ENCODE results near the gene AFF3.

Gene AFF3

GRCh38 chr2:99624677-99625076, 517.7 kb downstream of the AFF3 start (continued):
- TF ChIP-seq CREB5 (CRISPR knock-in tag; IDR thresholded peaks at IDR 0.05; ENCODE audit: low read depth), result no peak
- TF ChIP-seq BACH2 (CRISPR knock-in tag; IDR thresholded peaks at IDR 0.05; ENCODE audit: borderline replicate concordance), result no peak
- TF ChIP-seq GLIS3 (CRISPR knock-in tag; IDR thresholded peaks at IDR 0.05), result no peak
- TF ChIP-seq ZNF8 (CRISPR knock-in tag; IDR thresholded peaks at IDR 0.05), result no peak
- no peak for TF ChIP-seq ARNTL (CRISPR knock-in tag; IDR thresholded peaks at IDR 0.05; ENCODE audit: borderline replicate concordance, low read depth)

- TF ChIP-seq ZFP30 (CRISPR knock-in tag; IDR thresholded peaks at IDR 0.05) (no peak), POU6F1 (CRISPR knock-in tag; IDR thresholded peaks at IDR 0.05; ENCODE audit: borderline replicate concordance, low read depth) (no peak), OSR1 (CRISPR knock-in tag; IDR thresholded peaks at IDR 0.05) (no peak), RARB (CRISPR knock-in tag; IDR thresholded peaks at IDR 0.05) (no peak), CREB5 (CRISPR knock-in tag; IDR thresholded peaks at IDR 0.05; ENCODE audit: low read depth) (no peak), ZNF8 (CRISPR knock-in tag; IDR thresholded peaks at IDR 0.05) (no peak), GLIS3 (CRISPR knock-in tag; IDR thresholded peaks at IDR 0.05) (no peak), ZC3H10 (CRISPR knock-in tag; IDR thresholded peaks at IDR 0.05) (no peak)
These were observed 518.8 kb downstream of the AFF3 start for GRCh38 chr2:99623613-99624012.

DNA sequence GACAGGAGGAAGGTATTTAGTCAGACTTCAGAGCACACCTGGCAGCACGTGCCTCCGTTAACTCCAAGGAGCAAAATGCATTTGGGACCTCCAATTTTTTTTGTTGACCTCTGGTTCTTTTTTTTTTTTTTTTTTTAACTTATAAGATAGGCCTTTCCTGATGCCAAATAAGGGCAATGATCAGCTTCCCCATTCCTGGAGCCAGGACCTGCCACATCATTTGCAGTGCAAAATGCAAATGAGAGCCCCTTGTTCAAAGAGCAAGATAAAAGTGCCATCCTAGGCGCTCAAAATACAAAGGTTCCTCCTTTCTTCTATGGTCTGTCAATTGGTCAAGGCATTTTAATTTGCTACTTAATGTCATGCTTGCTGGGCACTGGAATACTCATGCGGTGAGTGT, 519.4 kb downstream of the AFF3 start:
- TF ChIP-seq ZFP30 (CRISPR knock-in tag; IDR thresholded peaks at IDR 0.05), result no peak
- no peak for TF ChIP-seq CSDC2 (CRISPR knock-in tag; IDR thresholded peaks at IDR 0.05)
- no peak for TF ChIP-seq TCF4 (CRISPR knock-in tag; IDR thresholded peaks at IDR 0.05; ENCODE audit: borderline replicate concordance)
- no peak for TF ChIP-seq POU6F1 (CRISPR knock-in tag; IDR thresholded peaks at IDR 0.05; ENCODE audit: borderline replicate concordance, low read depth)
- TF ChIP-seq SNAI2 (CRISPR knock-in tag; IDR thresholded peaks at IDR 0.05), result no peak
- no peak for TF ChIP-seq ZNF565 (CRISPR knock-in tag; conservative IDR thresholded peaks at IDR 0.05; ENCODE audit: low read depth)
- no peak for TF ChIP-seq CREB5 (CRISPR knock-in tag; IDR thresholded peaks at IDR 0.05; ENCODE audit: low read depth)
- TF ChIP-seq RARB (CRISPR knock-in tag; IDR thresholded peaks at IDR 0.05), result no peak
- TF ChIP-seq CSRNP3 (CRISPR knock-in tag; IDR thresholded peaks at IDR 0.05), result no peak
- TF ChIP-seq, protein P1, sequence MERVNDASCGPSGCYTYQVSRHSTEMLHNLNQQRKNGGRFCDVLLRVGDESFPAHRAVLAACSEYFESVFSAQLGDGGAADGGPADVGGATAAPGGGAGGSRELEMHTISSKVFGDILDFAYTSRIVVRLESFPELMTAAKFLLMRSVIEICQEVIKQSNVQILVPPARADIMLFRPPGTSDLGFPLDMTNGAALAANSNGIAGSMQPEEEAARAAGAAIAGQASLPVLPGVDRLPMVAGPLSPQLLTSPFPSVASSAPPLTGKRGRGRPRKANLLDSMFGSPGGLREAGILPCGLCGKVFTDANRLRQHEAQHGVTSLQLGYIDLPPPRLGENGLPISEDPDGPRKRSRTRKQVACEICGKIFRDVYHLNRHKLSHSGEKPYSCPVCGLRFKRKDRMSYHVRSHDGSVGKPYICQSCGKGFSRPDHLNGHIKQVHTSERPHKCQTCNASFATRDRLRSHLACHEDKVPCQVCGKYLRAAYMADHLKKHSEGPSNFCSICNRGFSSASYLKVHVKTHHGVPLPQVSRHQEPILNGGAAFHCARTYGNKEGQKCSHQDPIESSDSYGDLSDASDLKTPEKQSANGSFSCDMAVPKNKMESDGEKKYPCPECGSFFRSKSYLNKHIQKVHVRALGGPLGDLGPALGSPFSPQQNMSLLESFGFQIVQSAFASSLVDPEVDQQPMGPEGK (CRISPR knock-in tag; IDR thresholded peaks at IDR 0.05; ENCODE audit: borderline replicate concordance), result no peak
- no peak for ATAC-seq

More at GRCh38 chr2:99623613-99624012, 518.8 kb downstream of the AFF3 start:
- no peak for ATAC-seq

- ATAC-seq, result no peak; the same call in 2 of the 3 replicates
- no peak for TF ChIP-seq BACH2 (CRISPR knock-in tag; IDR thresholded peaks at IDR 0.05; ENCODE audit: borderline replicate concordance)
- TF ChIP-seq ZC3H10 (CRISPR knock-in tag; IDR thresholded peaks at IDR 0.05), result no peak
- no peak for TF ChIP-seq ZFP3 (CRISPR knock-in tag; IDR thresholded peaks at IDR 0.05)
- TF ChIP-seq, protein P1 (CRISPR knock-in tag; IDR thresholded peaks at IDR 0.05; ENCODE audit: borderline replicate concordance), result no peak
- no peak for TF ChIP-seq CREB5 (CRISPR knock-in tag; IDR thresholded peaks at IDR 0.05; ENCODE audit: low read depth)
These were observed 519.9 kb downstream of the AFF3 start for GRCh38 chr2:99622534-99622933.

Measured in SK-N-SH treated with all-trans-retinoic acid at 6 μM for 48 hours (cell line).